Vagina (tissue), 2 donors: Measurements from ENCODE around the gene TBC1D8. TPM values are rescaled to one million over a fixed set of nuclear protein-coding genes. Genes with fewer than 3 reads are reported as not detected.
"Not testable (repeated sequence)": the region's sequence is repeated elsewhere in the genome, so short reads cannot be mapped to it uniquely, and the experiment has no call there.

Experiments
- DNase-seq, 2 donors: peaks; one replicate each; pipeline ENCODE4 v3.0.0-alpha.2; 2017; ENCODE audit errors: extremely low spot score in 2 of 2
- H3K27ac ChIP-seq: fragments of 200-600 bp; sonication (generic); one replicate; pipeline ENCODE4 v1.5.1; 2019
- H3K27me3 ChIP-seq: fragments of 200-600 bp; sonication (generic); one replicate; pipeline ENCODE4 v1.5.1; 2019
- H3K36me3 ChIP-seq, 2 donors: fragments of 200-600 bp; sonication (generic); one replicate each; pipeline ENCODE4 v1.5.1; 2017 to 2019
- H3K4me1 ChIP-seq: fragments of 200-600 bp; sonication (generic); one replicate; pipeline ENCODE4 v1.5.1; 2019
- H3K4me3 ChIP-seq, 2 donors: fragments of 200-600 bp; sonication (generic); 1 replicate in 1 of 2; 2 replicates in 1 of 2; pipeline ENCODE4 v1.5.1; 2016 to 2019
- H3K9me3 ChIP-seq: fragments of 200-600 bp; sonication (generic); one replicate; pipeline ENCODE4 v1.5.1; 2019
- CTCF ChIP-seq, 3 experiments: fragments of 450-650 bp in 2 of 3; fragments of 200-600 bp in 1 of 3; sonication (generic) in 1 of 3; IDR thresholded peaks; one replicate each; pipeline ENCODE4 v1.5.1; 2017 to 2019; ENCODE audit warnings: antibody characterized with exemption in 3 of 3, mild to moderate bottlenecking in 2 of 3, moderate library complexity in 2 of 3
- POLR2A ChIP-seq, 2 donors: fragments of 450-650 bp; IDR thresholded peaks; one replicate each; pipeline ENCODE4 v1.6.1; 2017; ENCODE audit warnings: antibody characterized with exemption in 2 of 2, mild to moderate bottlenecking in 2 of 2, moderate library complexity in 2 of 2
- POLR2AphosphoS5 ChIP-seq, 2 donors: sonication (generic); formaldehyde crosslinking; IDR thresholded peaks; one replicate each; pipeline ENCODE4 v1.9.0; 2017; ENCODE audit warnings: antibody characterized with exemption in 2 of 2, mild to moderate bottlenecking in 2 of 2, low read depth in 1 of 2; ENCODE audit not compliant: insufficient read depth in 1 of 2
- intact Hi-C: fragments of 100-400 bp; cut with DNase I; formaldehyde crosslinking; loops from one replicate; pipeline ENCODE4 v1.15.1; 2023
- total RNA-seq: library from RNA; depleted of rRNA; stranded (reverse); fragments of >200 nt; gene quantifications from one replicate; pipeline ENCODE4 v1.2.3, GENCODE V29; 2016

The TBC1D8 gene
- total RNA-seq, 1 donor from 2014 or later = 72.2 TPM

GRCh38 chr2:101058386-101058785, 92.8 kb downstream of the TBC1D8 start:
- Histone ChIP-seq H3K27ac (no peak overlapping the region), H3K4me1 (peaks cover 7% of the 10 kb centered on the region), H3K36me3 (peaks cover 0 to 14% of the 10 kb centered on the region in 2 donors), H3K4me3 (no peak overlapping the region), H3K9me3 (no peaks in the 10 kb centered on the region), H3K27me3 (no peaks in the 10 kb centered on the region)
- no peak for DNase-seq
- TF ChIP-seq POLR2A (IDR thresholded peaks at IDR 0.05) = no peak
- no peak for TF ChIP-seq CTCF (IDR thresholded peaks at IDR 0.05)
- TF ChIP-seq POLR2AphosphoS5 (IDR thresholded peaks at IDR 0.05; ENCODE audit: insufficient read depth in 1 of 2, low read depth in 1 of 2) = no peak
- intact Hi-C loops = no loop called here

- no peaks in the 10 kb centered on the region for H3K27me3 ChIP-seq
- H3K36me3 ChIP-seq = peaks cover 0 to 14% of the 10 kb centered on the region in 2 donors
- TF ChIP-seq POLR2A (IDR thresholded peaks at IDR 0.05) (no peak), POLR2AphosphoS5 (IDR thresholded peaks at IDR 0.05; ENCODE audit: insufficient read depth in 1 of 2, low read depth in 1 of 2) (no peak), CTCF (IDR thresholded peaks at IDR 0.05) (no peak)
- no peak overlapping the region for H3K4me3 ChIP-seq
- H3K4me1 ChIP-seq = no peaks in the 10 kb centered on the region
- no peak for DNase-seq
- no peaks in the 10 kb centered on the region for H3K9me3 ChIP-seq
- H3K27ac ChIP-seq = no peak overlapping the region
- intact Hi-C loops = no loop called here
Observed at GRCh38 chr2:101057051-101057933, 93.9 kb downstream of the TBC1D8 start.

- H3K4me3 ChIP-seq = no peak overlapping the region
- intact Hi-C loops = no loop called here
- H3K9me3 ChIP-seq = no peaks in the 10 kb centered on the region
- TF ChIP-seq CTCF (IDR thresholded peaks at IDR 0.05) = no peak
- no peak overlapping the region for H3K27ac ChIP-seq
- DNase-seq = no peak
- no peaks in the 10 kb centered on the region for H3K27me3 ChIP-seq
- H3K36me3 ChIP-seq = peaks cover 0 to 24% of the 10 kb centered on the region in 2 donors
- H3K4me1 ChIP-seq = peaks cover under 1% of the 10 kb centered on the region
Observed at GRCh38 chr2:101053117-101053516, 98.1 kb downstream of the TBC1D8 start.

- Histone ChIP-seq H3K4me1 (peaks cover 10% of the 10 kb centered on the region), H3K27ac (no peak overlapping the region), H3K9me3 (no peaks in the 10 kb centered on the region), H3K4me3 (no peak overlapping the region), H3K27me3 (no peaks in the 10 kb centered on the region), H3K36me3 (peaks cover 0 to 23% of the 10 kb centered on the region in 2 donors)
- TF ChIP-seq POLR2A (IDR thresholded peaks at IDR 0.05) = no peak
- TF ChIP-seq POLR2AphosphoS5 (IDR thresholded peaks at IDR 0.05; ENCODE audit: insufficient read depth in 1 of 2, low read depth in 1 of 2) = no peak
- TF ChIP-seq CTCF (IDR thresholded peaks at IDR 0.05) = no peak
- intact Hi-C loops = no loop called here
- DNase-seq = no peak
Observed at GRCh38 chr2:101052147-101052546, 99.0 kb downstream of the TBC1D8 start.

GRCh38 chr2:101050886-101051285, 100.3 kb downstream of the TBC1D8 start:
- DNase-seq, H3K4me3 ChIP-seq, H3K9me3 ChIP-seq, H3K27me3 ChIP-seq, intact Hi-C loops, H3K27ac ChIP-seq: not testable (repeated sequence)
- Histone ChIP-seq H3K36me3 (peaks cover 0 to 17% of the 10 kb centered on the region in 2 donors), H3K4me1 (peaks cover 12% of the 10 kb centered on the region)
